Measurements from ENCODE around the gene CEBPB. TPM values are rescaled to one million over a fixed set of nuclear protein-coding genes. Genes with fewer than 3 reads are reported as not detected.

The CEBPB gene
- total RNA-seq, 2 experiments from 2014 or later, result 28.9 to 40.1 TPM

- POLR2A ChIA-PET, result no interaction called here
- H3K27me3 Mint-ChIP-seq, result peaks cover 1% of the 10 kb centered on the region
- DNase-seq (no peak), ATAC-seq (no peak)
- no peak overlapping the region for H3K27ac Mint-ChIP-seq
- no peaks in the 10 kb centered on the region for H3K9me3 Mint-ChIP-seq (ENCODE audit: low read depth)
- H3K4me1 Mint-ChIP-seq, result peaks cover 4% of the 10 kb centered on the region
- no peaks in the 10 kb centered on the region for H3K36me3 Mint-ChIP-seq (ENCODE audit: low read depth)
- H3K4me3 Mint-ChIP-seq, result no peak overlapping the region
- CTCF ChIA-PET, result interaction anchor here (0.7 kb wide), 1 partner anchor 89 kb away, joined by 5 read pairs; no protein-coding TSS in a partner anchor
- intact Hi-C loops (cut with DNase I, micrococcal nuclease), result no loop called here
These were observed 42.2 kb downstream of the CEBPB start for GRCh38 chr20:50232651-50233324.

GRCh38 chr20:50233325-50234212 lies 42.9 kb downstream of the CEBPB start:
- Mint-ChIP-seq H3K27ac (peak overlapping the region; percentile 35), H3K36me3 (ENCODE audit: low read depth) (no peaks in the 10 kb centered on the region), H3K4me3 (no peak overlapping the region), H3K27me3 (peaks cover 1% of the 10 kb centered on the region), H3K9me3 (ENCODE audit: low read depth) (no peaks in the 10 kb centered on the region), H3K4me1 (peaks cover 4% of the 10 kb centered on the region)
- no peak for ATAC-seq
- CTCF ChIA-PET, result interaction anchor here (0.7 kb wide), 1 partner anchor 88 kb away, joined by 5 read pairs; no protein-coding TSS in a partner anchor
- intact Hi-C loops (cut with DNase I, micrococcal nuclease), result no loop called here
- POLR2A ChIA-PET, result no interaction called here
- no peak for DNase-seq

GRCh38 chr20:50234288-50234687 lies 43.7 kb downstream of the CEBPB start:
- no peaks in the 10 kb centered on the region for H3K36me3 Mint-ChIP-seq (ENCODE audit: low read depth)
- ATAC-seq (no peak), DNase-seq (no peak)
- intact Hi-C loops (cut with DNase I, micrococcal nuclease), result no loop called here
- POLR2A ChIA-PET, result no interaction called here
- no peak overlapping the region for H3K4me3 Mint-ChIP-seq
- H3K27ac Mint-ChIP-seq, result no peak overlapping the region
- H3K9me3 Mint-ChIP-seq (ENCODE audit: low read depth), result no peaks in the 10 kb centered on the region
- peaks cover 4% of the 10 kb centered on the region for H3K4me1 Mint-ChIP-seq
- H3K27me3 Mint-ChIP-seq, result peaks cover 1% of the 10 kb centered on the region
- CTCF ChIA-PET, result no interaction called here

- Mint-ChIP-seq H3K36me3 (ENCODE audit: low read depth) (no peaks in the 10 kb centered on the region), H3K4me3 (no peak overlapping the region), H3K27me3 (peaks cover 3% of the 10 kb centered on the region), H3K9me3 (ENCODE audit: low read depth) (no peaks in the 10 kb centered on the region), H3K4me1 (peaks cover 4% of the 10 kb centered on the region), H3K27ac (no peak overlapping the region)
- intact Hi-C loops (cut with DNase I, micrococcal nuclease), result no loop called here
- no peak for ATAC-seq
- ChIA-PET CTCF (interaction anchor here (0.6 to 1.3 kb wide), 2 partner anchors 9 to 25 kb away, joined by 3 to 5 read pairs; no protein-coding TSS in a partner anchor), POLR2A (no interaction called here)
- DNase-seq, result no peak
These were observed 46.7 kb downstream of the CEBPB start for GRCh38 chr20:50237349-50237748.

- Mint-ChIP-seq H3K9me3 (ENCODE audit: low read depth) (no peaks in the 10 kb centered on the region), H3K4me1 (peaks cover 4% of the 10 kb centered on the region), H3K4me3 (no peak overlapping the region), H3K27me3 (peaks cover 3% of the 10 kb centered on the region), H3K27ac (no peak overlapping the region), H3K36me3 (ENCODE audit: low read depth) (no peaks in the 10 kb centered on the region)
- no peak for DNase-seq
- intact Hi-C loops (cut with DNase I, micrococcal nuclease), result no loop called here
- CTCF ChIA-PET, result no interaction called here
- POLR2A ChIA-PET, result no interaction called here
- no peak for ATAC-seq
These were observed 47.6 kb downstream of the CEBPB start for GRCh38 chr20:50238081-50238800.

DNA sequence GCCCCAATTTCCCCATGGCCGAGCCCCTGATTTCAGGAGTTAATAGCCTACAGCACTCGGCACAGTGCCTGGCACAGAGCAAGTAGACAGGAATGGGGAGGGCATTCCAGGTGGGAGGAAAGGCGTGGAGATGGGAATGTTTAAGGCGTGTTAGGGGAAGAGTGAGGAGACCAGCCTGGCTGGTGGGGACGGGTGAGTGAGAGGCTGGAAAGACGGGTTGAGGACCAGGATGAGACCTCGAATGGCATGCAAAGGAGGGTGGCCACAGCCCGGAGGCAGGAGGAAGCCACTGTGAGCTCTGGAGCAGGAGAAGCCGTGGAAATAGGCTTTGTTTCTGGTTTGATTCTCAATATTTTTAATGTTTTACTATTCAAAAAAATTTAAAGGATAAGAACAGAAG lies 49.5 kb downstream of the CEBPB start:
- CTCF ChIA-PET, result no interaction called here
- POLR2A ChIA-PET, result no interaction called here

DNA sequence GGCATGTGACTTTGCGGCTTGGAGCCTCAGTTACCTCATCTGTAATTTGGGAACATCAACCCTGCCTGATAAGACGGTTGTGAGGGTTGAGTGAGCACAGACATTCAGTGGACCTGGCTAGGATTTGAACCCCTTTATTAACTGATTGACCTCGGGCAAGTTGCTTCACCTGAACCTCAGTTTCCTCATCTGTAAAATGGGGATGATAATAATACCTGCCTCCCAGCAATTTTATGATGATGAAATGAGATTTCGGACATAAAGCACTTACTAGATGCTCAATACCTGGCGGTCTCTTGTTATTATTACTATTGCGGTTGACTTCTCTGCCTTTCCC lies 51.5 kb downstream of the CEBPB start:
- H3K4me3 Mint-ChIP-seq, result no peak overlapping the region
- peaks cover 2% of the 10 kb centered on the region for H3K27me3 Mint-ChIP-seq
- ATAC-seq (no peak), DNase-seq (no peak)
- POLR2A ChIA-PET, result interaction anchor here (0.6 kb wide), 1 partner anchor 283 kb away, joined by 3 read pairs; no protein-coding TSS in a partner anchor
- no peaks in the 10 kb centered on the region for H3K36me3 Mint-ChIP-seq (ENCODE audit: low read depth)
- no peak overlapping the region for H3K27ac Mint-ChIP-seq
- intact Hi-C loops (cut with DNase I, micrococcal nuclease), result no loop called here
- no peaks in the 10 kb centered on the region for H3K4me1 Mint-ChIP-seq
- CTCF ChIA-PET, result interaction anchor here (1.2 kb wide), 1 partner anchor 140 kb away, joined by 3 read pairs; no protein-coding TSS in a partner anchor
- H3K9me3 Mint-ChIP-seq (ENCODE audit: low read depth), result no peaks in the 10 kb centered on the region

More for the DNA sequence above, 49.5 kb downstream of the CEBPB start:
- DNase-seq, result no peak
- Mint-ChIP-seq H3K27me3 (peaks cover 2% of the 10 kb centered on the region), H3K9me3 (ENCODE audit: low read depth) (no peaks in the 10 kb centered on the region), H3K27ac (no peak overlapping the region), H3K4me1 (peaks cover 4% of the 10 kb centered on the region), H3K36me3 (ENCODE audit: low read depth) (no peaks in the 10 kb centered on the region), H3K4me3 (no peak overlapping the region)
- intact Hi-C loops (cut with DNase I, micrococcal nuclease), result no loop called here
- ATAC-seq, result no peak

Other genes with a start within 250 kb of the CEBPB start
- under 1 TPM; 0.25 to 0.34 TPM for gene SNAI1, start 207.8 kb upstream of the CEBPB start, total RNA-seq
- gene UBE2V1, start 77.7 kb upstream of the CEBPB start, total RNA-seq, result 100 to 1,000 TPM; 177 to 265 TPM
- 10 to 100 TPM; 13.2 to 16.8 TPM for gene PEDS1, start 37.1 kb upstream of the CEBPB start, total RNA-seq

Measured in activated CD4-positive, alpha-beta T cell treated with anti-CD3 and anti-CD28 coated beads for 36 hours (primary cell).